ENCODE data around the gene APLP1.
A peak's percentile ranks its signal among the peaks of the same experiment; 100 is the strongest.

The APLP1 gene

DNA sequence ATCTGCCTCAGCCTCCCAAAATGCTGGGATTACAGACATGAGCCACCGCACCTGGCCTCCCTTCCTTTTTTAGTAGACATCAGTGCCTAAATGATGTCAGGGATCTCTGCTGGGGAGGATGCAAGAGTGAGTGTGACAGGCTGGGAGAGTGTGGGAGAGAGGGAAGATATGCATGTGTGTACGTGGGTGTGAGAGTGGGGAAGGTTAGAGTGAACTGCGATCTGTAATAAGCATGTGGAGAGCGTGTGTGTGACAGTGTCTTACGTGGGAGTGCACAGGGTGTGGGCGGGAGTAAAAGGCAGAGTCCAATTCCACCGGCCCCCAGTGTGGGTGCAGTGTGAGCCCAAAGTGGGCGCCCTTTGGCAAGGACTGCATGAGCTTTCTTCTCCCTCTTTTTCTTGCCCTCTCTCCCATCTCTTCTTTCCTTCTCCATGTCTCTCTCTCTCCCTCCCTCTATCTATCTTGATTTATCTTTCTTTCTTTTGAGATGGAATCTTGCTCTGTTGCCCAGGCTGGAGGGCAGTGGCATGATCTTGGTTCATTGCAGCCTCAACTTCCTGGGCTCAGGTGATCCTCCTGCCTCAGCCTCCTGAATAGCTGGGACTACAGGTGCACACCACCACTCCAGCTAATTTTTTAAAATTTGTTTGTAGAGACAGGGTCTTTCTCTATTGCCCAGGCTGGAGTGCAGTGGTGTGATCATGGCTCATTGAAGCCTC, 15.2 kb upstream of the APLP1 start:
- peaks cover 59% of the 10 kb centered on the region for H3K27me3 ChIP-seq (ENCODE audit: insufficient read depth, low read length)
- no peak overlapping the region for H2AFZ ChIP-seq (ENCODE audit: low read length, unreplicated experiment)
- peaks cover 3% of the 10 kb centered on the region for H3K4me1 ChIP-seq (ENCODE audit: control insufficient read depth, insufficient read depth, low read length, unreplicated experiment)
- no peak overlapping the region for H3K4me3 ChIP-seq (ENCODE audit: low read depth, low read length)
- H3K36me3 ChIP-seq (ENCODE audit: insufficient read depth, low read length), result no peaks in the 10 kb centered on the region
- no peaks in the 10 kb centered on the region for H3K79me2 ChIP-seq (ENCODE audit: control insufficient read depth, insufficient read depth, low read length, unreplicated experiment)
- H3K27ac ChIP-seq (ENCODE audit: low read depth, low read length), result no peak overlapping the region

DNA sequence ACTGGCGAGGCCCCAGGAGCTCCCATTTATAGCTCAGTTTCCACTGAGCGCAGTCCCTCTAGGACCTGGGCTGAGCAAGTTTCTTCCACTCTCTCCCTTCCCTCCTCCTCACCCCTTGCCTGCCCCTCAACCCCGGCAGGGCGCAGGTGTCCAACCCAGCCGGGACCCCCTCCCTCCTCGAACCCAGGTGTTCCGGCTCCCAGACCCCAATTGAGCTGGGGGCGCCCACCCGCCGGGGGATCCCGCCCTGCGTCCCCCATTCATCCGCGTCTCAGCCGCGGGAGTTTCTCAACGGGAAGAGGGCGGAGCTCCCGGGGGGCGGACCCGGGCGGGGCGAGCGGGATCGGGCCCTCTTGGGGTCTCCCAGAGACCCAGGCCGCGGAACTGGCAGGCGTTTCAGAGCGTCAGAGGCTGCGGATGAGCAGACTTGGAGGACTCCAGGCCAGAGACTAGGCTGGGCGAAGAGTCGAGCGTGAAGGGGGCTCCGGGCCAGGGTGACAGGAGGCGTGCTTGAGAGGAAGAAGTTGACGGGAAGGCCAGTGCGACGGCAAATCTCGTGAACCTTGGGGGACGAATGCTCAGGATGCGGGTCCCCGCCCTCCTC, 11.7 kb upstream of the APLP1 start, which contains the start of gene KIRREL2:
Gene KIRREL2, plus strand, starts transcription at position 366 of the 604 bp plus-strand sequence. Its CDS starts 209 bp downstream, at position 575.
- Histone ChIP-seq H3K27ac (ENCODE audit: low read depth, low read length) (no peak within 1 kb of the TSS), H3K27me3 (ENCODE audit: insufficient read depth, low read length) (peaks cover 55% of the 10 kb centered on the region), H2AFZ (ENCODE audit: low read length, unreplicated experiment) (no peak within 1 kb of the TSS), H3K79me2 (ENCODE audit: control insufficient read depth, insufficient read depth, low read length, unreplicated experiment) (no peaks in the 10 kb centered on the region), H3K36me3 (ENCODE audit: insufficient read depth, low read length) (no peaks in the 10 kb centered on the region), H3K4me3 (ENCODE audit: low read depth, low read length) (peak within 1 kb of the TSS; percentile 78), H3K4me1 (ENCODE audit: control insufficient read depth, insufficient read depth, low read length, unreplicated experiment) (peaks cover 3% of the 10 kb centered on the region)

DNA sequence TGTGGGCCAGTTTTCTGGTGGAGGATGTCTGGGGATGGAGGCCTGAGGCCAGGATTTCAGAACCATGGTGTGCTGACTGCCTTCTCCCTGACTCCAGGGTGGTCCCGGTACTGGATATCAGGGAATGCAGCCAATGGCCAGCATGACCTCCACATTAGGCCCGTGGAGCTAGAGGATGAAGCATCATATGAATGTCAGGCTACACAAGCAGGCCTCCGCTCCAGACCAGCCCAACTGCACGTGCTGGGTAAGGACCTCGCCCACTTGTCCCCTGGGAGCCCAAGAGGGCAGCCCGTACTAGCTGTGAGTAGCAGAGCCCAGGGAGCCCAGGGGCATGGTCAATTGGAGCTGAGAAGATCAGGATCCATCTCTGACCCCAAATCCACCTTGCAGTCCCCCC, 10.1 kb upstream of the APLP1 start:
- Histone ChIP-seq H3K36me3 (ENCODE audit: insufficient read depth, low read length) (no peaks in the 10 kb centered on the region), H3K79me2 (ENCODE audit: control insufficient read depth, insufficient read depth, low read length, unreplicated experiment) (no peaks in the 10 kb centered on the region), H3K27ac (ENCODE audit: low read depth, low read length) (no peak overlapping the region), H3K4me1 (ENCODE audit: control insufficient read depth, insufficient read depth, low read length, unreplicated experiment) (peaks cover 3% of the 10 kb centered on the region), H2AFZ (ENCODE audit: low read length, unreplicated experiment) (no peak overlapping the region), H3K27me3 (ENCODE audit: insufficient read depth, low read length) (peaks cover 52% of the 10 kb centered on the region), H3K4me3 (ENCODE audit: low read depth, low read length) (no peak overlapping the region)

- peaks cover 3% of the 10 kb centered on the region for H3K4me1 ChIP-seq (ENCODE audit: control insufficient read depth, insufficient read depth, low read length, unreplicated experiment)
- no peaks in the 10 kb centered on the region for H3K36me3 ChIP-seq (ENCODE audit: insufficient read depth, low read length)
- H3K79me2 ChIP-seq (ENCODE audit: control insufficient read depth, insufficient read depth, low read length, unreplicated experiment), result no peaks in the 10 kb centered on the region
- H3K27me3 ChIP-seq (ENCODE audit: insufficient read depth, low read length), result peaks cover 52% of the 10 kb centered on the region
- H2AFZ ChIP-seq (ENCODE audit: low read length, unreplicated experiment), result no peak overlapping the region
- no peak overlapping the region for H3K27ac ChIP-seq (ENCODE audit: low read depth, low read length)
- H3K4me3 ChIP-seq (ENCODE audit: low read depth, low read length), result no peak overlapping the region
Measured at GRCh38 chr19:35859414-35859813, 9.0 kb upstream of the APLP1 start.

- no peak overlapping the region for H3K27ac ChIP-seq (ENCODE audit: low read depth, low read length)
- no peak overlapping the region for H2AFZ ChIP-seq (ENCODE audit: low read length, unreplicated experiment)
- H3K79me2 ChIP-seq (ENCODE audit: control insufficient read depth, insufficient read depth, low read length, unreplicated experiment), result no peaks in the 10 kb centered on the region
- no peaks in the 10 kb centered on the region for H3K36me3 ChIP-seq (ENCODE audit: insufficient read depth, low read length)
- H3K4me1 ChIP-seq (ENCODE audit: control insufficient read depth, insufficient read depth, low read length, unreplicated experiment), result peaks cover 3% of the 10 kb centered on the region
- H3K27me3 ChIP-seq (ENCODE audit: insufficient read depth, low read length), result peaks cover 44% of the 10 kb centered on the region
- no peak overlapping the region for H3K4me3 ChIP-seq (ENCODE audit: low read depth, low read length)
Measured at GRCh38 chr19:35860436-35860817, 7.9 kb upstream of the APLP1 start.

DNA sequence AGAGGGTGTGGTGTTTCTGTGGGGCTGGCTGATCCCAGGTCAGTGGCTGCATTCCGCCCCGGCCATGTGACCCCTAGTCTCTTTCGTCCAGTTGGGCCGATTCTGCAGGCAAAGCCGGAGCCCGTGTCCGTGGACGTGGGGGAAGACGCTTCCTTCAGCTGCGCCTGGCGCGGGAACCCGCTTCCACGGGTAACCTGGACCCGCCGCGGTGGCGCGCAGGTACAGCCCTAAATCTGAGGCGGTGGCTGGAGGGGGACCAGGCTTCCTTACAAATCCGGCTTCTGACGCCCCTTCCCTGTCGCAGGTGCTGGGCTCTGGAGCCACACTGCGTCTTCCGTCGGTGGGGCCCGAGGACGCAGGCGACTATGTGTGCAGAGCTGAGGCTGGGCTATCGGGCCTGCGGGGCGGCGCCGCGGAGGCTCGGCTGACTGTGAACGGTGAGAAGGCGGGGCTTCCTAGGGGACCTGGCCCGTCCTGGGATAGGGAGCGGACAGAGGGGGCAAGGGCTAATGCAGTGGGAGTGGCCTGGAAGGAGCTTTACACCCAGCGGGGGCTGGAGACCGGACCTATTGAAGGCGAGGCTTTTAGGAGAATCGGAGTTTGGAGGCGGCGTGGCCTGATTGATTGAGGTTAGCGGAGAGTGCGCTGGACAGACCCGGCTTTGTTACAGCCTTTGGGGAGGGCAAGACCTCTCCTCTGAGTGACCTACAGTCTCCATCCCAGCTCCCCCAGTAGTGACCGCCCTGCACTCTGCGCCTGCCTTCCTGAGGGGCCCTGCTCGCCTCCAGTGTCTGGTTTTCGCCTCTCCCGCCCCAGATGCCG, 7.3 kb upstream of the APLP1 start:
- H3K27me3 ChIP-seq (ENCODE audit: insufficient read depth, low read length), result peaks cover 45% of the 10 kb centered on the region
- no peak overlapping the region for H2AFZ ChIP-seq (ENCODE audit: low read length, unreplicated experiment)
- peaks cover 2% of the 10 kb centered on the region for H3K4me1 ChIP-seq (ENCODE audit: control insufficient read depth, insufficient read depth, low read length, unreplicated experiment)
- H3K36me3 ChIP-seq (ENCODE audit: insufficient read depth, low read length), result no peaks in the 10 kb centered on the region
- H3K4me3 ChIP-seq (ENCODE audit: low read depth, low read length), result no peak overlapping the region
- H3K79me2 ChIP-seq (ENCODE audit: control insufficient read depth, insufficient read depth, low read length, unreplicated experiment), result no peaks in the 10 kb centered on the region
- no peak overlapping the region for H3K27ac ChIP-seq (ENCODE audit: low read depth, low read length)

GRCh38 chr19:35861640-35862160, 6.7 kb upstream of the APLP1 start:
- Histone ChIP-seq H3K4me3 (ENCODE audit: low read depth, low read length) (no peak overlapping the region), H3K27me3 (ENCODE audit: insufficient read depth, low read length) (peaks cover 39% of the 10 kb centered on the region), H3K79me2 (ENCODE audit: control insufficient read depth, insufficient read depth, low read length, unreplicated experiment) (no peaks in the 10 kb centered on the region), H3K27ac (ENCODE audit: low read depth, low read length) (no peak overlapping the region), H3K36me3 (ENCODE audit: insufficient read depth, low read length) (no peaks in the 10 kb centered on the region), H2AFZ (ENCODE audit: low read length, unreplicated experiment) (no peak overlapping the region), H3K4me1 (ENCODE audit: control insufficient read depth, insufficient read depth, low read length, unreplicated experiment) (no peaks in the 10 kb centered on the region)

GRCh38 chr19:35862528-35862927, 5.8 kb upstream of the APLP1 start:
- peaks cover 32% of the 10 kb centered on the region for H3K27me3 ChIP-seq (ENCODE audit: insufficient read depth, low read length)

GRCh38 chr19:35863018-35863417, 5.4 kb upstream of the APLP1 start:
- H3K27me3 ChIP-seq (ENCODE audit: insufficient read depth, low read length), result peaks cover 32% of the 10 kb centered on the region
- H2AFZ ChIP-seq (ENCODE audit: low read length, unreplicated experiment), result no peak overlapping the region
- no peak overlapping the region for H3K27ac ChIP-seq (ENCODE audit: low read depth, low read length)
- H3K4me3 ChIP-seq (ENCODE audit: low read depth, low read length), result no peak overlapping the region
- no peaks in the 10 kb centered on the region for H3K36me3 ChIP-seq (ENCODE audit: insufficient read depth, low read length)
- no peaks in the 10 kb centered on the region for H3K4me1 ChIP-seq (ENCODE audit: control insufficient read depth, insufficient read depth, low read length, unreplicated experiment)
- H3K79me2 ChIP-seq (ENCODE audit: control insufficient read depth, insufficient read depth, low read length, unreplicated experiment), result no peaks in the 10 kb centered on the region

More at GRCh38 chr19:35862528-35862927, 5.8 kb upstream of the APLP1 start:
- Histone ChIP-seq H3K79me2 (ENCODE audit: control insufficient read depth, insufficient read depth, low read length, unreplicated experiment) (no peaks in the 10 kb centered on the region), H3K27ac (ENCODE audit: low read depth, low read length) (no peak overlapping the region), H3K4me3 (ENCODE audit: low read depth, low read length) (no peak overlapping the region), H2AFZ (ENCODE audit: low read length, unreplicated experiment) (no peak overlapping the region), H3K4me1 (ENCODE audit: control insufficient read depth, insufficient read depth, low read length, unreplicated experiment) (no peaks in the 10 kb centered on the region), H3K36me3 (ENCODE audit: insufficient read depth, low read length) (no peaks in the 10 kb centered on the region)

DNA sequence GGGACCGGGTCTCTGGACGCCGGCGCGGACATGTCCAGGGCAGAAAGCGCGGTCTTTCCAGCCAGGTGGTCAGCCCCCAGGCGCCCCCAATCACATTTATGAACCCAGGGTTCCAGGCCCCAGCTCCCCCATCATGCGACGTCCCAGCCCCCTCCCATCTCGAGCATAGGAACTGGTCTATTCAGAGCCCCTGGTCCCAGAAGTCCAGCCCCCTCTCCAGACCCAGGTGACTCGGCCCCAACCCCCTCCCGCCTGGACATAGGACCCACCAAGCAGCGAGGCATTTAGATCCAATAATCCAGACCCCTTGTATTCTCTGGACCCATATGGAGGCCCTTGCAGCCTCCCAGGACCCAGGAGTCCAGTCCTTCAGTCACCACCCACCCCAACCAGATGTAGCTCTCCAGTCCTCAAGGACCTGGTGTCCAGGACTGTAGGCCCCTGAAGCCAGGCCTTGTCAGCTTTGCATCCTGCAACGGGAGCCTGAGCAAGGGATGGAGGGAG, 501 bp downstream of the APLP1 start:
- Histone ChIP-seq H3K27ac (ENCODE audit: low read depth, low read length) (no peak overlapping the region), H3K27me3 (ENCODE audit: insufficient read depth, low read length) (0 out of 2 replicates have a peak, but pooled peaks cover 7% of the 10 kb centered on the region), H3K4me1 (ENCODE audit: control insufficient read depth, insufficient read depth, low read length, unreplicated experiment) (peaks cover 6% of the 10 kb centered on the region), H3K36me3 (ENCODE audit: insufficient read depth, low read length) (no peaks in the 10 kb centered on the region), H2AFZ (ENCODE audit: low read length, unreplicated experiment) (peak overlapping the region; percentile 60), H3K4me3 (ENCODE audit: low read depth, low read length) (peak overlapping the region; percentile 79), H3K79me2 (ENCODE audit: control insufficient read depth, insufficient read depth, low read length, unreplicated experiment) (no peaks in the 10 kb centered on the region)

Data from ACC112 (cell line).